Left ventricle myocardium inferior (tissue), 1 donor: Measurements from ENCODE around the gene CEP68. TPM values are rescaled to one million over a fixed set of nuclear protein-coding genes. Genes with fewer than 3 reads are reported as not detected.

Experiments used
- DNase-seq: peaks from one replicate; pipeline ENCODE4 v3.0.0-alpha.2; 2020
- H3K27ac ChIP-seq: fragments of 200-600 bp; replicated peaks from 2 replicates; pipeline ENCODE4 v1.8.0; 2021
- H3K27me3 ChIP-seq: fragments of 200-600 bp; 2 replicates; pipeline ENCODE4 v1.8.0; 2021; ENCODE audit warnings: low read depth
- H3K36me3 ChIP-seq: fragments of 200-600 bp; 2 replicates; pipeline ENCODE4 v1.8.0; 2021
- H3K4me1 ChIP-seq: fragments of 200-600 bp; 2 replicates; pipeline ENCODE4 v1.8.0; 2021
- H3K4me3 ChIP-seq: fragments of 200-600 bp; 2 replicates; pipeline ENCODE4 v1.8.0; 2021; ENCODE audit warnings: mild to moderate bottlenecking, moderate library complexity
- H3K9me3 ChIP-seq: fragments of 200-600 bp; replicated peaks from 2 replicates; pipeline ENCODE4 v1.8.0; 2021
- CTCF ChIP-seq: fragments of 200-600 bp; IDR thresholded peaks from 2 replicates; pipeline ENCODE4 v1.8.0; 2021; ENCODE audit warnings: antibody characterized with exemption, mild to moderate bottlenecking, borderline replicate concordance
- intact Hi-C: fragments of 100-400 bp; cut with micrococcal nuclease; formaldehyde crosslinking; loops from one replicate; pipeline ENCODE4 v1.11.0; 2022
- total RNA-seq: library from RNA; stranded (reverse); fragmentation: NEBNext Ultra II Directional; extraction: Animal tissue kit (Norgen Biotek cat#: 25700); gene quantifications from one replicate; pipeline ENCODE4 v1.2.1, GENCODE V29; 2021
- donor health status: DM: no; HTN: yes; CAD: no; lungs with severe emphysema.

The CEP68 gene
- total RNA-seq, 1 donor from 2014 or later = 20.2 TPM

GRCh38 chr2:65067806-65068553 lies 11.8 kb downstream of the CEP68 start:
- Histone ChIP-seq H3K27me3 (no peaks in the 10 kb centered on the region), H3K4me3 (no peak overlapping the region), H3K36me3 (peaks cover 29% of the 10 kb centered on the region), H3K4me1 (peaks cover 93% of the 10 kb centered on the region), H3K9me3 (no peaks in the 10 kb centered on the region), H3K27ac (peak overlapping the region; percentile 65)
- intact Hi-C loops = no loop called here
- DNase-seq = no peak
- TF ChIP-seq CTCF = no peak

- TF ChIP-seq CTCF = no peak
- H3K4me3 ChIP-seq = no peak overlapping the region
- H3K4me1 ChIP-seq = peaks cover 93% of the 10 kb centered on the region
- no peak for DNase-seq
- peak overlapping the region; percentile 65 for H3K27ac ChIP-seq
- intact Hi-C loops = no loop called here
- H3K27me3 ChIP-seq = no peaks in the 10 kb centered on the region
- peaks cover 44% of the 10 kb centered on the region for H3K36me3 ChIP-seq
- no peaks in the 10 kb centered on the region for H3K9me3 ChIP-seq
These were observed 13.2 kb downstream of the CEP68 start for GRCh38 chr2:65069439-65069824.

- peak; percentile 42 for TF ChIP-seq CTCF
- intact Hi-C loops = loop anchor here (5.0 kb wide), 1 partner anchor 57 kb away; no protein-coding TSS in a partner anchor
- H3K4me1 ChIP-seq = peaks cover 93% of the 10 kb centered on the region
- peaks cover 47% of the 10 kb centered on the region for H3K36me3 ChIP-seq
- no peak for DNase-seq
- peak overlapping the region; percentile 65 for H3K27ac ChIP-seq
- H3K9me3 ChIP-seq = no peaks in the 10 kb centered on the region
- no peaks in the 10 kb centered on the region for H3K27me3 ChIP-seq
- H3K4me3 ChIP-seq = no peak overlapping the region
These were observed 14.1 kb downstream of the CEP68 start for GRCh38 chr2:65070172-65070830.

GRCh38 chr2:65070856-65071255 lies 14.6 kb downstream of the CEP68 start:
- DNase-seq = no peak
- Histone ChIP-seq H3K27ac (peak overlapping the region; percentile 65), H3K4me1 (peaks cover 93% of the 10 kb centered on the region), H3K4me3 (no peak overlapping the region), H3K27me3 (no peaks in the 10 kb centered on the region), H3K9me3 (no peaks in the 10 kb centered on the region), H3K36me3 (peaks cover 47% of the 10 kb centered on the region)
- intact Hi-C loops = loop anchor here (5.0 kb wide), 1 partner anchor 56 kb away; no protein-coding TSS in a partner anchor
- TF ChIP-seq CTCF = no peak

- Histone ChIP-seq H3K27ac (peak overlapping the region; percentile 65), H3K9me3 (no peaks in the 10 kb centered on the region), H3K27me3 (no peaks in the 10 kb centered on the region), H3K36me3 (peaks cover 47% of the 10 kb centered on the region), H3K4me3 (no peak overlapping the region), H3K4me1 (peaks cover 95% of the 10 kb centered on the region)
- intact Hi-C loops = loop anchor here (5.0 kb wide), 1 partner anchor 56 kb away; no protein-coding TSS in a partner anchor
- peak; percentile 47 for TF ChIP-seq CTCF
- no peak for DNase-seq
These were observed 15.4 kb downstream of the CEP68 start for GRCh38 chr2:65071499-65072180.
